PC-3 (cell line): ENCODE measurements around the gene PARP15.

Source experiments
- CTCF ChIP-seq: fragments of 300-600 bp; sonication (generic); conservative IDR thresholded peaks from 2 replicates; pipeline ENCODE4 v1.5.1; 2017; ENCODE audit warnings: antibody characterized with exemption, low read depth, mild to moderate bottlenecking, low read length
- EZH2 ChIP-seq: fragments of 300-600 bp; sonication (generic); IDR thresholded peaks from one replicate; pipeline ENCODE4 v1.6.1; 2017; ENCODE audit warnings: antibody characterized with exemption, mild to moderate bottlenecking, low read length; ENCODE audit not compliant: unreplicated experiment

GRCh38 chr3:122594025-122594424 lies 16.6 kb downstream of the PARP15 start:
- TF ChIP-seq EZH2: no peak
- TF ChIP-seq CTCF: no peak
